Fibroblast of skin of abdomen (primary cell): ENCODE data around the gene TGFBRAP1.
A peak's percentile ranks its signal among the peaks of the same experiment; 100 is the strongest.
"Not testable (repeated sequence)": the region's sequence is repeated elsewhere in the genome, so short reads cannot be mapped to it uniquely, and the experiment has no call there.

Source experiments
- DNase-seq: peaks from one replicate; pipeline ENCODE4 v3.0.0-alpha.2; 2013

Gene TGFBRAP1

GRCh38 chr2:105358593-105358992 lies 29.1 kb upstream of the TGFBRAP1 start:
- DNase-seq = no peak

DNA sequence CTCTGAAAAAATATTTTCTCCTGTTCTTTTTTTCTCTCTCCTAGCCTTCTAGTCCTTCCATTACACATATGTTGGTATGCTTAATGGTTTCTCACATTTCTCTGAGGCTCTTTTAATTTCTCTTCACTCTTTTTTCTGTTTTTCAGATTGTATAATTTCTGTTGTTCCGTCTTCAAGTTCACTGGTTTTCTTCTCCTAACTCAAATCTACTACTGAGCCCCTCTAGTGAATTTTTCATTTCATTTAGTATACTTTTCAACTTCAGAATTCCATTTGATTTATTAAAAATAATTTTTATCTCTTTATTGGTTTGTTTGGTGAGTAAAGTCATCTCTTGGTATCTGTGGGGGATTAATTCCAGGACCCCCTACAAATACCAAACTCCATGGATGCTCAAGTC lies 27.6 kb upstream of the TGFBRAP1 start:
- DNase-seq = no peak

DNA sequence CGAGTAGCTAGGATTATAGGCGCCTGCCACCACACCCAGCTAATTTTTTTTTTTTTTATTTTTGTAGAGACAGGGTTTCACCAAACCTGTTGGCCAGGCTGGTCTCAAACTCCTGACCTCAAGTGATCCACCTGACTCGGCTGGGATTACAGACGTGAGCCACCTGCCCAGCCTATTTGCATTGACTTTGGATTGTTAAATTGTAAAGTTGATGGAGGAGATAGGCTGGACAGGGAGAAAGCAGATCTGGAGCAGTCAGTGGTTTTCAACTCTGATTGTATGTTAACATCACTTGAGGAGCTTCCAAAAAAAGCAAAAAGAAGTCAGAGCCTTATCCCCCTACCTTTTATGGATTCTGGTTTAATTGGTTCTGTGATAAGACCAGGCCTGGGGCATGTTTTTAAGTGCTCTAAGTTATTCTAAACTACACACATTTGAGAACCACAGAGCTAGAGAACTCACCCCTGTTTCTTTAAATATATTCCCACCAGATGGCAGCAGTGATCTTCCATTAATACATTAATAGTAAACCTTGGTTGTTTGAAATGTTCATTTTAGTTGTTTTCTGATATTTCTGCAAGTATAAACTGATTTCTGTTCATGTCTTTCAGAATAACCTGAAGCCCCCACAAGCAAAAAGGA lies 15.3 kb upstream of the TGFBRAP1 start:
- DNase-seq = peak; percentile 40

- DNase-seq = no peak
These were observed 9.9 kb upstream of the TGFBRAP1 start for GRCh38 chr2:105339414-105339813.

- no peak for DNase-seq
These were observed 8.5 kb upstream of the TGFBRAP1 start for GRCh38 chr2:105338020-105338385.

GRCh38 chr2:105337122-105338019 lies 7.8 kb upstream of the TGFBRAP1 start, which contains the start of gene C2orf49:
Gene C2orf49, plus strand, starts transcription at chr2:105337540. Its CDS starts 48 bp downstream, at chr2:105337588.
- DNase-seq = peak; percentile 87

- DNase-seq = no peak
These were observed 7.2 kb upstream of the TGFBRAP1 start for GRCh38 chr2:105336786-105337121.

GRCh38 chr2:105335469-105335868 lies 5.9 kb upstream of the TGFBRAP1 start:
- DNase-seq = no peak

DNA sequence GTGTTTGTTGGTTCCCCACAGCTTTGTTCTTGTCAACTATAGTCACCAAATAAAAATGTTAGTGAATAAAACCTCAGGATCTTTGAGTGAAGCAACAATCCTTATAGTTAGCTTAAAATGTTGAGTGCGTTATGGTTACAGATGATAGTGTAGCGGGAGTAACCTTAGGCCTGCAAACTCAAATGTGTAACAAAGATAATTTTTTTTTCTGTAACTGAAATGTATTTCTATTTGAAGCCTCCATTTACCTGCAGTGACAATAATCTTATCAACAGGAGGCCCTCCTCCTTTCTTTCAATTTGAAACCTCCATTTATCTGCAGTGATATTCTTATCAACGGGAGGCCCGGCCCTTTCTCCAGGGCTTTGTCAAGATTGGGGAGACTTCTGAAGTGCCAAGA lies 4.7 kb upstream of the TGFBRAP1 start:
- DNase-seq = no peak

DNA sequence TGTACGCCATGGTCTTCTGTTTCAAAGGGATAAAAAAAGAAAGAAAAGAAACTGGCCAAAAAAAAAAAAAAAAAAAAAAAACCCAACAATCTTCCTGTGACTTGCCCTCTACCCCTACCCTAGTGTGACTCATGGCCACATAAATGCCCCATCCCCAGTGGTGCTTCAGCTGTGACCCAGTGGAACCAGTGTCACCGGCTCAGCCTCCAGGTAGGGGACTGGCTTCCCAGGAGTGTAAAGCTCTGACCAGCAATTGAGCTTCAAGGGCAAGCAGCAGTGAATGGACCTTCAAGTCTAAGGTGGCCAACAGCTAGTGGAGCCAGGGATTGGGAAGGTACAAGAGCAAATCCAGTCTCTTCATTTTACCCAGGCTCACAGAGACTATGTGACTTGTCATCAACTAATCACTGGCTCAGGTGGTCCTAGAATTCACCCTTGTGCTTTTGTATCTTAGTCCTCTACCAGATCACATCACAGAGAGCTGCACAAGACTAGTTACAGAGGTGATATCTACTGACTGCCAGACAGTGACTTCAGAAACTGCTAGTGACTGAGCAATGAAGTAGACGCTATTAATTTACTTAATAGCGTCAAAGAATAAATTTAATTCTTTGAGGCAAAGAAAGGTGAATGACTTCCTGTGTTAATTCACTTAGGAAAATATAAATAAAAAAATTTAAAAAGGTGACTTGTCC lies 1.3 kb upstream of the TGFBRAP1 start:
- no peak for DNase-seq

- no peak for DNase-seq
These were observed 359 bp downstream of the TGFBRAP1 start for GRCh38 chr2:105329197-105329554.

- no peak for DNase-seq
These were observed 996 bp downstream of the TGFBRAP1 start for GRCh38 chr2:105328281-105329196.

DNA sequence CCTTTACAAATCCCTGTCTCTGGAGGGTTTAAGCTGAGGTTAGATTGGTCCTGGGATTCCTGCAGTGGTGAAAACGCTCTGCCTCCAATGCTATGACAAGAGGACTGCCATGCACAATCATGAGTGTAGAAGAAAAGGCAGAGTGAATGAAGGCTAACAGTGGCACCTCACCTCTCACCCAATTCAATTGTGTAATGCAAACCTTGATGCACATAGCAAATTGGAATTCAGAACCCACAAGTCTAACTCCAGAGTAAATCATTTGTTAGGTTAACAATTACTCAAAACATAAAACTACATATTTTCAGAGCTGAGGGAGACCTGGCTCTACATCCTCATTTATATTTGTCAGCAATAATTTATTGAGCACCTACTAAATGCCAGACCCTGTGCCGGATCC lies 1.8 kb downstream of the TGFBRAP1 start:
- no peak for DNase-seq

DNA sequence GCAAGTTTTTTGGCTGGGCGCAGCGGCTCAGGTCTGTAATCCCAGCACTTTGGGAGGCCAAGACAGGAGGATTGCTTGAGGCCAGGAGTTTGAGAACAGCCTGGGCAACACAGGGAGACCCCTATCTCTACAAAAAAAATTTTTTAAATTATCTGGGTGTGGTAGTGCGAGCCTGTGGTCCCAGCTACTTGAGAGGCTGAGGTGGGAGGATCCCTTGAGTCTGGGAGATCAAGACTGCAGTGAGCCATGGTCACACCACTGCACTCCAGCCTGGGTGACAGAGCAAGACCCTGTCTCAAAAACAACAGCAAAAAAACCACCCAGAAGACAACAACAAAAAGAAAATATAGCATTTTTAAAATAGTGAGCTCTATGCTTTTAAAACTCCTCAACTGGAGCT lies 2.3 kb downstream of the TGFBRAP1 start:
- DNase-seq = not testable (repeated sequence)

- peak; percentile 78 for DNase-seq
These were observed 4.1 kb downstream of the TGFBRAP1 start for GRCh38 chr2:105325389-105325963.

DNA sequence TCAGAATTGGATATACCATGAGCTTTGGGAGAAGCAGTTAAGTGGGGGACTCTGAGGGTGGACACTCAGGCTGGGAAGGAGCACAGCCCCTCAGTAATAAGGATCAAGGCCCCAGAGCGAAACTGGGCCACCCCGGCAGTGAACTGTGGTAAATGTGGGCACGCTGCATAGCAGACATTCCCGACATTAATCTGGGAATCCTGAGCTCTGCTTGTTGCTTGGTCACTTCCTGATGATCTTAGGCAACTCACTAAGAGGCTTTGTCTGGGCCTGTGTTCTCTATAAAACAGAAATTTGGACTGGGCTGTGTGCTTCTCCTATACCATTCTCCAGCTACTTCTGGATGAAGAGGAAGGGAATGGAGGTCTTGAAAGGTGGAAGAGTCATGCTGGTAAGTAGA lies 4.8 kb downstream of the TGFBRAP1 start:
- DNase-seq = peak; percentile 85

- DNase-seq = no peak
These were observed 5.4 kb downstream of the TGFBRAP1 start for GRCh38 chr2:105324101-105324500.

DNA sequence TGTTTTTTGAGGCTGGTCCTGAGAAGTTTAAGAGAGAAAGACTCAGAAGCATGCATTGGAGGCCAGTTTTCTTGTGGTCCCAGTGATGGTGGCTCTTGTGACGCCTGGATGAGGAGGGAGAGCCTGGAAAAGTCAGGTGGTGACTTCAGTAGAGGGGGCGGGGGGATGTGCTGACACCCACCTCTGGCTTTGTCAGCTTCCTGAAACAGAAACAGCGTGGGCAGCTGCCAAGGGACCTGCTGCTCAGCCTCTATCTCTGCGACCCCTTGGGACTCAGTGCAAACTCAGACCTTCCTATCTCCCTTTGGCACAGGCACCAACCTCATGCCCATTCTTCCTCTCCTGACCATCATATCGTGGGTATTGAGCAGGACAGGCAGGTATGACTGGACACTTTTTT lies 6.4 kb downstream of the TGFBRAP1 start:
- no peak for DNase-seq

DNA sequence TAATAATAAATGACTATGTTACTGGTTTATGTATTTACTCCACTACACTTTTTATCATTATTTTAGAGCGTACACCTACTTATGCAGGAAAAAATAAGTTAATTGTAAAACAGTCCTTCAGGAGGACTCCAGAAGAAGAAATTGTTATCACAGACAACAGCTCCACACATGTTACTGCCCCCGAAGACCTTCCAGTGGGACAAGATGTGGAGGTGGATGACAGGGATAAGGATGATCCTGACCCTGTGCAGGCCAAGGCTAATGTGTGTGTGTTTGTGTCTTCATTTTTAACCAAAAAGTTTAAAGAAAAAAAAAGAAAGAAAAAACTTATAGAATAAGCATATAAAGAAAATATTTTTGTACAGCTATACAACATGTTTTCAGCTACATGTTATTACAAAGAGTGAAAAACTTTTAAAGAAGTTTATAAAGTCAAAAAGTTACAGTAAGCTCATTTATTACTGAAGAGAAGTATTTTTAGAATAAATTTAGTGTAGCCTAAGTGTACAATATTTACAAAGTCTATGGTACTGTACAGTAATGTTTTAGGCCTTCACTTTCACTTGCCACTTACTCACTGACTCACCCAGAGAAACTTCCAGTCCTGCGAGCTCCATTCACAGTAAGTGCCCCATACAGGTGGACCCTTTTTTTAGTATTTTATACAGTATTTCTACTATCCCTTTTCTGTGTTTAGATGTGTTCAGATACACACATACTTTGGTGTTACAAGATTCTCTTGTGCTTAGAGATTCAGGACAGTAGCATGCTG lies 7.5 kb downstream of the TGFBRAP1 start:
- no peak for DNase-seq

GRCh38 chr2:105320651-105321215 lies 8.8 kb downstream of the TGFBRAP1 start:
- DNase-seq = no peak

DNA sequence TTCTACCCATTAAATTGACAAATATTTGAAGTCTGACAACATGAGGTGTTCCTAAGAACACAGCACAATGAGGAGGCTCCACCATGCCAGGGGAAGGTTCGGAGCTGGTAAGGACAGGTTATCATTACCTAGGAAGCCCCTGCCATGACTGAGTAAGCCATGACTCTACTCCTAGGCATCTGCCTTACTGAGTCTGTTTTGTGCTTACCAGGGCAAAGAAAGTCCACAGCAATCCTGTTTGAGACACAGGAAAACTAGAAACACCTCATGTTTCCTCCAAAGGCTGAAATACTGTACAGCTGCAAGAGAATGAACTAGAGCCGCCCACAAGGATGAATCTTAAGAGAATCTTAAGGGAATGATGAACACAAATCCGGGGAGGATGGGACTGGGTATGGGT lies 11.6 kb downstream of the TGFBRAP1 start:
- DNase-seq = no peak
